B cell (primary cell): ENCODE measurements around the gene PCSK6.

Source experiments
- CTCF ChIP-seq: fragments of 200-600 bp; IDR thresholded peaks from one replicate; pipeline ENCODE4 v1.8.0; 2022; ENCODE audit warnings: antibody characterized with exemption, mild to moderate bottlenecking
- EZH2 ChIP-seq: IDR thresholded peaks from 2 replicates; pipeline ENCODE4 v1.6.1; 2012; ENCODE audit warnings: borderline replicate concordance, low read depth, mild to moderate bottlenecking, moderate library complexity, low read length; ENCODE audit not compliant: insufficient read depth, poor library complexity, severe bottlenecking

- no peak for TF ChIP-seq CTCF
- TF ChIP-seq EZH2, result no peak
These were observed 53.0 kb downstream of the PCSK6 start for GRCh38 chr15:101436526-101436925.
